Measurements from ENCODE around the gene PACSIN2.

- no peak for TF ChIP-seq EZH2phosphoT487 (IDR thresholded peaks at IDR 0.05; ENCODE audit: insufficient read depth, low read depth)
- TF ChIP-seq EZH2 (IDR thresholded peaks at IDR 0.05; ENCODE audit: insufficient read depth, poor library complexity, severe bottlenecking) = no peak
These were observed 36.0 kb upstream of the PACSIN2 start for GRCh38 chr22:43050995-43051394.

All from GM23248 (cell line).